Measurements from ENCODE around the gene TCAP. TPM values are rescaled to one million over a fixed set of nuclear protein-coding genes. Genes with fewer than 3 reads are reported as not detected.
A peak's percentile ranks its signal among the peaks of the same experiment; 100 is the strongest.

The TCAP gene
- total RNA-seq, 1 donor from 2014 or later = 2.3 TPM

- TF ChIP-seq CTCF (IDR thresholded peaks at IDR 0.05; ENCODE audit: partially characterized antibody, unreplicated experiment) = no peak
- H3K9me3 Mint-ChIP-seq (ENCODE audit: unreplicated experiment) = peaks cover 4% of the 10 kb centered on the region
- H3K4me3 Mint-ChIP-seq (ENCODE audit: unreplicated experiment) = peak overlapping the region; percentile 79
- DNase-seq = no peak
- no peak overlapping the region for H3K27ac Mint-ChIP-seq (ENCODE audit: unreplicated experiment)
- H3K4me1 Mint-ChIP-seq (ENCODE audit: low read depth, unreplicated experiment) = no peaks in the 10 kb centered on the region
- no peaks in the 10 kb centered on the region for H3K27me3 Mint-ChIP-seq (ENCODE audit: unreplicated experiment)
- peaks cover 5% of the 10 kb centered on the region for H3K36me3 Mint-ChIP-seq (ENCODE audit: unreplicated experiment)
Observed at GRCh38 chr17:39618246-39618913, 46.8 kb upstream of the TCAP start.

- Mint-ChIP-seq H3K4me1 (ENCODE audit: low read depth, unreplicated experiment) (no peaks in the 10 kb centered on the region), H3K9me3 (ENCODE audit: unreplicated experiment) (peaks cover 4% of the 10 kb centered on the region), H3K36me3 (ENCODE audit: unreplicated experiment) (peaks cover 5% of the 10 kb centered on the region), H3K27me3 (ENCODE audit: unreplicated experiment) (no peaks in the 10 kb centered on the region), H3K4me3 (ENCODE audit: unreplicated experiment) (no peak overlapping the region), H3K27ac (ENCODE audit: unreplicated experiment) (no peak overlapping the region)
- TF ChIP-seq CTCF (IDR thresholded peaks at IDR 0.05; ENCODE audit: partially characterized antibody, unreplicated experiment) = no peak
- no peak for DNase-seq
Observed at GRCh38 chr17:39618956-39619785, 46.0 kb upstream of the TCAP start.

- Mint-ChIP-seq H3K27ac (ENCODE audit: unreplicated experiment) (no peak overlapping the region), H3K4me3 (ENCODE audit: unreplicated experiment) (no peak overlapping the region), H3K27me3 (ENCODE audit: unreplicated experiment) (peaks cover 2% of the 10 kb centered on the region), H3K4me1 (ENCODE audit: low read depth, unreplicated experiment) (no peaks in the 10 kb centered on the region), H3K9me3 (ENCODE audit: unreplicated experiment) (peaks cover 4% of the 10 kb centered on the region), H3K36me3 (ENCODE audit: unreplicated experiment) (peaks cover under 1% of the 10 kb centered on the region)
- DNase-seq = no peak
- no peak for TF ChIP-seq CTCF (IDR thresholded peaks at IDR 0.05; ENCODE audit: partially characterized antibody, unreplicated experiment)
Observed at GRCh38 chr17:39619786-39620101, 45.4 kb upstream of the TCAP start.

- peaks cover 10% of the 10 kb centered on the region for H3K27me3 Mint-ChIP-seq (ENCODE audit: unreplicated experiment)
Observed at GRCh38 chr17:39621523-39622379, 43.4 kb upstream of the TCAP start.

More at GRCh38 chr17:39621523-39622379, 43.4 kb upstream of the TCAP start:
- Mint-ChIP-seq H3K36me3 (ENCODE audit: unreplicated experiment) (no peaks in the 10 kb centered on the region), H3K4me3 (ENCODE audit: unreplicated experiment) (no peak overlapping the region), H3K9me3 (ENCODE audit: unreplicated experiment) (peaks cover 4% of the 10 kb centered on the region), H3K27ac (ENCODE audit: unreplicated experiment) (no peak overlapping the region), H3K4me1 (ENCODE audit: low read depth, unreplicated experiment) (no peaks in the 10 kb centered on the region)
- TF ChIP-seq CTCF (IDR thresholded peaks at IDR 0.05; ENCODE audit: partially characterized antibody, unreplicated experiment) = peak; percentile 100
- peak; percentile 90 for DNase-seq
